Adrenal gland (tissue), 12 donors: ENCODE measurements around the gene SLC2A13. TPM values are rescaled to one million over a fixed set of nuclear protein-coding genes. Genes with fewer than 3 reads are reported as not detected.

Experiments used
- DNase-seq, 7 donors: peaks; one replicate each; pipeline ENCODE4 v3.0.0-alpha.2; 2019 to 2020
- H3K27ac ChIP-seq, 5 donors: fragments of 200-600 bp; sonication (generic) in 4 of 5; 1 replicate in 3 of 5; 2 replicates in 2 of 5; pipeline versions ENCODE4 v1.5.1 to v1.8.0; 2016 to 2020; ENCODE audit warnings: mild to moderate bottlenecking in 1 of 5
- H3K27me3 ChIP-seq: fragments of 200-600 bp; 2 replicates; pipeline ENCODE4 v1.8.0; 2021
- H3K36me3 ChIP-seq, 2 donors: fragments of 200-600 bp; replicated peaks in 1 of 2; 1 replicate in 1 of 2; 2 replicates in 1 of 2; pipeline versions ENCODE4 v1.5.1 to v1.8.0; 2018 to 2022
- H3K4me1 ChIP-seq, 2 donors: fragments of 200-600 bp; replicated peaks in 1 of 2; 1 replicate in 1 of 2; 2 replicates in 1 of 2; pipeline versions ENCODE4 v1.5.1 to v1.8.0; 2018 to 2021
- H3K4me3 ChIP-seq, 4 donors: fragments of 200-600 bp; sonication (generic) in 3 of 4; one replicate each; pipeline ENCODE4 v1.5.1; 2016 to 2018
- H3K9me3 ChIP-seq, 3 donors: fragments of 200-600 bp; sonication (generic) in 1 of 3; replicated peaks in 1 of 3; 1 replicate in 2 of 3; 2 replicates in 1 of 3; pipeline versions ENCODE4 v1.5.1 to v1.8.0; 2016 to 2021
- CTCF ChIP-seq, 6 experiments: fragments of 450-650 bp in 4 of 6; fragments of 200-600 bp in 2 of 6; sonication (generic) in 1 of 6; IDR thresholded peaks; 1 replicate in 5 of 6; 2 replicates in 1 of 6; pipeline versions ENCODE4 v1.5.1 to v1.8.0; 2016 to 2021; ENCODE audit warnings: antibody characterized with exemption in 6 of 6, mild to moderate bottlenecking in 2 of 6, moderate library complexity in 1 of 6
- POLR2A ChIP-seq, 2 donors: fragments of 450-650 bp; IDR thresholded peaks; one replicate each; pipeline ENCODE4 v1.6.1; 2017; ENCODE audit warnings: antibody characterized with exemption in 2 of 2, mild to moderate bottlenecking in 2 of 2, moderate library complexity in 1 of 2
- WGBS, 4 donors: extraction: QIAGEN DNeasy Blood & Tissue Kit in 2 of 4; methylation state at CpG; one replicate each; pipeline versions ENCODE4 v1.1.5 to v1.1.7; 2013 to 2017; 5-methylcytosine and 5-hydroxymethylcytosine counted together
- intact Hi-C, 2 donors: fragments of 100-400 bp; cut with DNase I; formaldehyde crosslinking; loops; one replicate each; pipeline versions ENCODE4 v1.14.1 to v1.15.0; 2022 to 2023
- polyA plus RNA-seq, 3 donors: library from polyadenylated mRNA; stranded (reverse); fragments of 200-250 nt in 2 of 3; fragments of 350-450 nt in 1 of 3; fragmentation: Illumina TruSeq in 1 of 3; extraction: RNeasy Lipid Tissue Mini Kit (QIAGEN cat#74804) in 1 of 3; gene quantifications; one replicate each; pipeline ENCODE4 v1.2.3, GENCODE V29; 2013 to 2014
- total RNA-seq, 9 donors: library from RNA; depleted of rRNA in 4 of 9; stranded (reverse); fragments of >200 nt in 4 of 9; fragments of 120-200 nt in 1 of 9; fragmentation: NEBNext Ultra II Directional in 1 of 9; extraction: Animal tissue kit (Norgen Biotek cat#: 25700) in 1 of 9; gene quantifications; one replicate each; pipeline versions ENCODE4 v1.1.0 to v1.2.4, GENCODE V29; 2013 to 2023
- donor health status: healthy with polysubstance abuse.
- donor health status: Bipolar disorder and iron deficiency.
- donor health status: DM: yes; HTN: yes; CAD: no.
- donor health status: DM: no; HTN: no; CAD: no.
- donor health status: DM: no; HTN: no; CAD: no.
- donor health status: DM: yes; HTN: yes; CAD: no.

Gene SLC2A13
- total and polyA plus RNA-seq, 12 donors = 3.5 to 49.1 (median 27.0) TPM

- 70 to 89% (median 73%) methylated on average over 1 of the region's 1 CpG for WGBS, 4 donors
- Histone ChIP-seq H3K36me3 (no peaks in the 10 kb centered on the region), H3K4me1 (peaks cover 19 to 59% of the 10 kb centered on the region in 2 donors), H3K27ac (no peak overlapping the region), H3K27me3 (no peaks in the 10 kb centered on the region), H3K9me3 (no peaks in the 10 kb centered on the region), H3K4me3 (no peak overlapping the region)
- intact Hi-C loops = loop anchor here in 1 of 2 donors (10.0 kb wide), 1 partner anchor 47 kb away; no protein-coding TSS in a partner anchor
- TF ChIP-seq CTCF (IDR thresholded peaks at IDR 0.05) (no peak), POLR2A (IDR thresholded peaks at IDR 0.05) (no peak)
- no peak for DNase-seq
These were observed 4.1 kb downstream of the SLC2A13 start for GRCh38 chr12:40101747-40102146.

GRCh38 chr12:40099423-40099853, 6.4 kb downstream of the SLC2A13 start:
- Histone ChIP-seq H3K27me3 (no peaks in the 10 kb centered on the region), H3K9me3 (no peaks in the 10 kb centered on the region), H3K4me3 (no peak overlapping the region), H3K36me3 (no peaks in the 10 kb centered on the region), H3K27ac (no peak overlapping the region), H3K4me1 (peaks cover 13 to 52% of the 10 kb centered on the region in 2 donors)
- 36 to 66% (median 45%) methylated on average over 3 of the region's 3 CpGs for WGBS, 4 donors
- TF ChIP-seq POLR2A (IDR thresholded peaks at IDR 0.05) = no peak
- no peak for TF ChIP-seq CTCF (IDR thresholded peaks at IDR 0.05)
- intact Hi-C loops = no loop called here
- no peak for DNase-seq

- H3K36me3 ChIP-seq = no peaks in the 10 kb centered on the region
These were observed 7.3 kb downstream of the SLC2A13 start for GRCh38 chr12:40098406-40099145.

GRCh38 chr12:40093512-40093911, 12.4 kb downstream of the SLC2A13 start:
- no peak for DNase-seq
- TF ChIP-seq CTCF (IDR thresholded peaks at IDR 0.05) (no peak), POLR2A (IDR thresholded peaks at IDR 0.05) (no peak)
- intact Hi-C loops = no loop called here
- no peaks in the 10 kb centered on the region for H3K9me3 ChIP-seq
- peaks cover 0 to 4% of the 10 kb centered on the region in 2 donors for H3K4me1 ChIP-seq
- H3K36me3 ChIP-seq = no peaks in the 10 kb centered on the region
- no peak overlapping the region for H3K4me3 ChIP-seq
- no peak overlapping the region for H3K27ac ChIP-seq
- no peaks in the 10 kb centered on the region for H3K27me3 ChIP-seq
- WGBS, 4 donors = 88 to 95% (median 93%) methylated on average over 4 of the region's 4 CpGs

More at GRCh38 chr12:40098406-40099145, 7.3 kb downstream of the SLC2A13 start:
- DNase-seq = no peak
- no peak overlapping the region for H3K27ac ChIP-seq
- no peaks in the 10 kb centered on the region for H3K27me3 ChIP-seq
- peaks cover 8 to 47% of the 10 kb centered on the region in 2 donors for H3K4me1 ChIP-seq
- no peak for TF ChIP-seq POLR2A (IDR thresholded peaks at IDR 0.05)
- no peak for TF ChIP-seq CTCF (IDR thresholded peaks at IDR 0.05)
- intact Hi-C loops = no loop called here
- 80 to 94% (median 88%) methylated on average over 10 to 11 of the region's 11 CpGs for WGBS, 4 donors
- no peak overlapping the region for H3K4me3 ChIP-seq
- H3K9me3 ChIP-seq = no peaks in the 10 kb centered on the region
